ENCODE data around the gene HS6ST3. TPM values are rescaled to one million over a fixed set of nuclear protein-coding genes. Genes with fewer than 3 reads are reported as not detected.
A peak's percentile ranks its signal among the peaks of the same experiment; 100 is the strongest.

The HS6ST3 gene
- total RNA-seq, 1 donor from 2014 or later = 0.12 TPM

DNA sequence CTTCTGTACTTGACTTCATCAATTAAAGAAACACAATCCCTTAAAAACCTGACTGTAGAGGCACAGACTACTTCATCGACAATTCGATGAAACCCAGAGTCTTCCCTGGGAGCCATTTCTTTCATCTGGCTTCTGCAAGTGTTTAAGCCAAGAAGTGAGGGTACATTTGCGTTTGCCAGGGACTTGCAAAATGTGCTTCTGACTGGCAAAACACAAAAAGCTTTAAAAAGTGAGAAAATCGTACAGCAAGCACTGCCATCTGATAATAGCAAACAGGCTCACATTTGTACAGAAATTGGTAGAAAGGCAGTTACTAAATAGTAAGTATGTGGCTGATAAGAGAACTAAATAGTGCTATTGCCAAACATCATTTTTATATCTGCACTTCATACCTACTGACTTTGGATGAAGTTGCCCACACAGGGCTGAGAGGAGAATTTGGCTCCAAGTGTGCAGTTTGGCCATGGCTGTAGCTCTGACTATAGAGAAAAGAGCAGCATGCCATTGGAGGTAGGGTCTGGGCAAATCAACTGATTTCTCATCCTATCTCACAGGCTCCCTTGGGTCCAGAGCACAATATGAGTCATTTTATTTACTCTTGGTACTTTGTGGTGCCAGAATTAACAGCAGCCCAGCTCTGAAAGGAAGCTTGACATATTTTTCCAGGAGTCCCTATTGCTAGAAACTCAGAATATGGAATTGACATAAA, 546.2 kb downstream of the HS6ST3 start:
- DNase-seq (ENCODE audit: extremely low read depth, low read depth, low spot score) = no peak

- DNase-seq (ENCODE audit: extremely low read depth, low read depth, low spot score) = no peak
These were observed 547.1 kb downstream of the HS6ST3 start for GRCh38 chr13:96637039-96637438.

GRCh38 chr13:96646101-96646500, 556.2 kb downstream of the HS6ST3 start:
- no peak for DNase-seq (ENCODE audit: extremely low read depth, low read depth, low spot score)

GRCh38 chr13:96646515-96647211, 556.8 kb downstream of the HS6ST3 start:
- DNase-seq (ENCODE audit: extremely low read depth, low read depth, low spot score) = no peak

GRCh38 chr13:96650301-96650886, 560.5 kb downstream of the HS6ST3 start:
- DNase-seq (ENCODE audit: extremely low read depth, low read depth, low spot score) = peak; percentile 51

GRCh38 chr13:96651598-96651997, 561.7 kb downstream of the HS6ST3 start:
- DNase-seq (ENCODE audit: extremely low read depth, low read depth, low spot score) = no peak

GRCh38 chr13:96652506-96652905, 562.6 kb downstream of the HS6ST3 start:
- DNase-seq (ENCODE audit: extremely low read depth, low read depth, low spot score) = no peak

- no peak for DNase-seq (ENCODE audit: extremely low read depth, low read depth, low spot score)
These were observed 571.7 kb downstream of the HS6ST3 start for GRCh38 chr13:96661612-96662011.

- DNase-seq (ENCODE audit: extremely low read depth, low read depth, low spot score) = no peak
These were observed 572.1 kb downstream of the HS6ST3 start for GRCh38 chr13:96662036-96662435.

- DNase-seq (ENCODE audit: extremely low read depth, low read depth, low spot score) = no peak
These were observed 577.5 kb downstream of the HS6ST3 start for GRCh38 chr13:96667294-96668018.

- no peak for DNase-seq (ENCODE audit: extremely low read depth, low read depth, low spot score)
These were observed 581.2 kb downstream of the HS6ST3 start for GRCh38 chr13:96671073-96671472.

- no peak for DNase-seq (ENCODE audit: extremely low read depth, low read depth, low spot score)
These were observed 582.1 kb downstream of the HS6ST3 start for GRCh38 chr13:96672016-96672415.

DNA sequence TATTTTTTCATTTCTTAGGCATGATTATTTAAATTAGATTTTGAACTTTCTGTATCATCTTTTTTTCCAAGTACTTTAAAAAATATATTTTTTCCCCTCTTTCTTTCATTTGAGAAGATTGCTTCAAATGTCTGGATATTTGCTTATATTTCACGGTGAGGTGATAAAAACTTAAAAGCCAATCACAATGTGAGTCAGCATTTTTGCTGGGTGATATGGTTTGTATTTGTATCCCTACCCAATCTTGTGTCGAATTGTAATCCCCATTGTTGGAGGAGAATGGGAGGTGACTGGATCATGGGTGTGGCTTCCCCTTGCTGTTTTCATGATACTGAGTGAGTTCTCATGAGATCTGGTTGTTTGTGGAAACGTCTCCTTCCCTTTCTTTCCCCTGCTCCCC, 583.9 kb downstream of the HS6ST3 start:
- no peak for DNase-seq (ENCODE audit: extremely low read depth, low read depth, low spot score)

DNA sequence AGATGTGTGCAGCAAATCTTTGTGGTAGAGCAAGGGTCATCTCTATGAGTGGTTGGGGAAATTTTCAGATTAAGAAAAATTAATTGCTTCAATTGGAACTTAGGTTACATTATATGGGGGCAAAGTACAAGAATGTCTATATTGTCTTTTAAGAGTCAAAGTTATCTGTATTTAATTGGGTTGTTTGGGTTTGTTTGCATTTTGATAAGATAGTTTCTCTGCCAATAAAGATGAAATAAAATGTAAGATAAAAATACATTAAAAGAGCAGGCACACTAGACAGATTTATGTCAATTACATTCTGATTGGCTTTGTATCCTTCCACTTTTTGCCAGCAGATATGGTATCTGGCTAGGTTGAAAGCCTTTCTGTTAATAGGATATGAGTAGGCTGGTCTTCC, 587.1 kb downstream of the HS6ST3 start:
- no peak for DNase-seq (ENCODE audit: extremely low read depth, low read depth, low spot score)

DNA sequence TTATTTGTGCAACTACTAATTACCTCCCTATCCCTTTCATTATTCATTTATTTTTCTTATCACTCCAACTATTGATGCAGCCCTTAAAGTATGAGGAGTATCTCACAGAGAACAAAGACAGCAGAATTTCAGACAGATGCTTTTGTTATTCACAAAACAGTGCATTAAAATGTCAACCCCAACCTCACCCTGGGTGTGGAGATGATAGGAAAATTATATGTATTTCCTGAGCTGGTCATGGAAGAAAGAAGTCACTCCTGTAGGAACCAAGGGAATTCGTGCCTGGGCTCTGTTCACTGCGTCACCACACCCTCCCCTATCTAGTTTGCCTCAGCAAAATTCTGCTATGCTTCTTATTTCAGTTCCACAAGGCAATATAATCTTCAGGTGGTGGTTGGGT, 588.9 kb downstream of the HS6ST3 start:
- DNase-seq (ENCODE audit: extremely low read depth, low read depth, low spot score) = no peak

DNA sequence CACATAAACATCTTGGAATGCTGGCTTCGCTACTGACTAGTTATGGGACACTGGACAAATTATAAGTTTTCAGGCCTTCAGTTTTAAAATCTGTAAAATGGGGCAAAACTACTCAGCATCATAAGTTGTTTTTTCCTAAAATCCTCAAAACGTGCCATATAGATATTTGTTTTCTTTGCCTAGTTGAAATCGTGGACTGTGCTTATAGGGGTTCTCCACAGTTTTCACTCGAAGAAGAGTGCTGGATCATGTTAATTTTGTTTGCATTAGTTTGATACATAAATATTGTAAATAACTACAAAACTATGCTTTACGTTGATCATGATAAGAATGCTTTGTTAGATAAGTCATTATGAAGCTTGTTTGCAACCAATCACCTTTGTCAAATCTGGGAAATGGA, 591.0 kb downstream of the HS6ST3 start:
- DNase-seq (ENCODE audit: extremely low read depth, low read depth, low spot score) = no peak

- DNase-seq (ENCODE audit: extremely low read depth, low read depth, low spot score) = no peak
These were observed 591.9 kb downstream of the HS6ST3 start for GRCh38 chr13:96681766-96682165.

GRCh38 chr13:96684469-96684868, 594.6 kb downstream of the HS6ST3 start:
- no peak for DNase-seq (ENCODE audit: extremely low read depth, low read depth, low spot score)

- no peak for DNase-seq (ENCODE audit: extremely low read depth, low read depth, low spot score)
These were observed 595.0 kb downstream of the HS6ST3 start for GRCh38 chr13:96684907-96685306.

DNA sequence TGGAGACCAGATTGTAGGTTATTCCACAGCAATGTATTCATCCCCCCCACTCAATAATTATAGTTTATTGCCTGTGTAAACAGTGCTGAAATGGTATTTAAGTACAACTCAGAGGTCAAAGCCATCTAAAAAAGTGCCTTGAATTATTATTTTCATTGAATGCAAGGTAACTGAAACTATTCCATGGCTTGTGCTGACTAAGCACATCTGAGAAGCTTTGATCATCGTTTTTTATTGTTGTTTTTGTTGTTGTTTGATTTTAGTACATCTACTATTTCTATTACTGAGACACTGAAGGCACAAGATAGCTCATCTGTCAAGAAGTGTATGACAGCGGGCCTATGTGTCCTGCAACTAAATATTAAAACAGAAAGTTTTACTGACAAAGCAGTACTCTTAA, 596.4 kb downstream of the HS6ST3 start:
- no peak for DNase-seq (ENCODE audit: extremely low read depth, low read depth, low spot score)

GRCh38 chr13:96687191-96687590, 597.3 kb downstream of the HS6ST3 start:
- no peak for DNase-seq (ENCODE audit: extremely low read depth, low read depth, low spot score)

Data from glomerular endothelial cell (primary cell).